GM12878 (cell line): ENCODE data around the gene OTOP3.

Experiments
- ESRRA ChIP-seq: IDR thresholded peaks from 2 replicates; pipeline ENCODE4 v1.6.1; 2012; ENCODE audit warnings: mild to moderate bottlenecking, low read length, improper control_type of control experiment
- FOXM1 ChIP-seq: IDR thresholded peaks from 2 replicates; pipeline ENCODE4 v1.6.1; 2012; ENCODE audit warnings: low read depth, mild to moderate bottlenecking, inconsistent platforms, low read length, moderate library complexity
- POLR2A ChIP-seq: IDR thresholded peaks from 2 replicates; pipeline ENCODE4 v1.6.1; 2011; ENCODE audit warnings: low read depth, mild to moderate bottlenecking, low read length
- SREBF2 ChIP-seq: IDR thresholded peaks from 2 replicates; pipeline ENCODE4 v1.6.1; 2012; ENCODE audit warnings: mild to moderate bottlenecking, low read length
- WRNIP1 ChIP-seq: IDR thresholded peaks from 2 replicates; pipeline ENCODE4 v1.6.1; 2011; ENCODE audit warnings: low read depth, low read length, improper control_type of control experiment, borderline replicate concordance
- YY1 ChIP-seq: IDR thresholded peaks from 2 replicates; pipeline ENCODE4 v1.6.1; 2011; ENCODE audit warnings: low read depth, mild to moderate bottlenecking, low read length
- TF ChIP-seq, protein P1 (sequence below): IDR thresholded peaks from 2 replicates; pipeline ENCODE4 v1.6.1; 2012; ENCODE audit warnings: mild to moderate bottlenecking, low read depth, low read length
- TF ChIP-seq, protein P2 (sequence below): IDR thresholded peaks from 2 replicates; pipeline ENCODE4 v1.6.1; 2011; ENCODE audit warnings: low read depth, low read length, improper control_type of control experiment, borderline replicate concordance

GRCh38 chr17:74951065-74951464, 15.4 kb downstream of the OTOP3 start:
- TF ChIP-seq WRNIP1 (no peak), ESRRA (no peak), SREBF2 (no peak), YY1 (no peak), FOXM1 (no peak), POLR2A (no peak)
- TF ChIP-seq, protein P1, sequence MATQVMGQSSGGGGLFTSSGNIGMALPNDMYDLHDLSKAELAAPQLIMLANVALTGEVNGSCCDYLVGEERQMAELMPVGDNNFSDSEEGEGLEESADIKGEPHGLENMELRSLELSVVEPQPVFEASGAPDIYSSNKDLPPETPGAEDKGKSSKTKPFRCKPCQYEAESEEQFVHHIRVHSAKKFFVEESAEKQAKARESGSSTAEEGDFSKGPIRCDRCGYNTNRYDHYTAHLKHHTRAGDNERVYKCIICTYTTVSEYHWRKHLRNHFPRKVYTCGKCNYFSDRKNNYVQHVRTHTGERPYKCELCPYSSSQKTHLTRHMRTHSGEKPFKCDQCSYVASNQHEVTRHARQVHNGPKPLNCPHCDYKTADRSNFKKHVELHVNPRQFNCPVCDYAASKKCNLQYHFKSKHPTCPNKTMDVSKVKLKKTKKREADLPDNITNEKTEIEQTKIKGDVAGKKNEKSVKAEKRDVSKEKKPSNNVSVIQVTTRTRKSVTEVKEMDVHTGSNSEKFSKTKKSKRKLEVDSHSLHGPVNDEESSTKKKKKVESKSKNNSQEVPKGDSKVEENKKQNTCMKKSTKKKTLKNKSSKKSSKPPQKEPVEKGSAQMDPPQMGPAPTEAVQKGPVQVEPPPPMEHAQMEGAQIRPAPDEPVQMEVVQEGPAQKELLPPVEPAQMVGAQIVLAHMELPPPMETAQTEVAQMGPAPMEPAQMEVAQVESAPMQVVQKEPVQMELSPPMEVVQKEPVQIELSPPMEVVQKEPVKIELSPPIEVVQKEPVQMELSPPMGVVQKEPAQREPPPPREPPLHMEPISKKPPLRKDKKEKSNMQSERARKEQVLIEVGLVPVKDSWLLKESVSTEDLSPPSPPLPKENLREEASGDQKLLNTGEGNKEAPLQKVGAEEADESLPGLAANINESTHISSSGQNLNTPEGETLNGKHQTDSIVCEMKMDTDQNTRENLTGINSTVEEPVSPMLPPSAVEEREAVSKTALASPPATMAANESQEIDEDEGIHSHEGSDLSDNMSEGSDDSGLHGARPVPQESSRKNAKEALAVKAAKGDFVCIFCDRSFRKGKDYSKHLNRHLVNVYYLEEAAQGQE, result no peak
- TF ChIP-seq, protein P2, sequence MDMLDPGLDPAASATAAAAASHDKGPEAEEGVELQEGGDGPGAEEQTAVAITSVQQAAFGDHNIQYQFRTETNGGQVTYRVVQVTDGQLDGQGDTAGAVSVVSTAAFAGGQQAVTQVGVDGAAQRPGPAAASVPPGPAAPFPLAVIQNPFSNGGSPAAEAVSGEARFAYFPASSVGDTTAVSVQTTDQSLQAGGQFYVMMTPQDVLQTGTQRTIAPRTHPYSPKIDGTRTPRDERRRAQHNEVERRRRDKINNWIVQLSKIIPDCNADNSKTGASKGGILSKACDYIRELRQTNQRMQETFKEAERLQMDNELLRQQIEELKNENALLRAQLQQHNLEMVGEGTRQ, result no peak
